Chondrocyte (in vitro differentiated cells): ENCODE results near the gene SLF2. TPM values are rescaled to one million over a fixed set of nuclear protein-coding genes. Genes with fewer than 3 reads are reported as not detected.
A peak's percentile ranks its signal among the peaks of the same experiment; 100 is the strongest.

Experiments used
- DNase-seq: peaks from one replicate; pipeline ENCODE4 v3.0.0; 2021; ENCODE audit warnings: mixed read lengths, low spot score
- H3K27ac Mint-ChIP-seq: one replicate; pipeline ENCODE4 v1.8.0; 2021; ENCODE audit warnings: mild to moderate bottlenecking, moderate library complexity, mixed read lengths; ENCODE audit not compliant: unreplicated experiment
- H3K27me3 Mint-ChIP-seq: 2 replicates; pipeline ENCODE4 v1.8.0; 2021; ENCODE audit warnings: low read depth, mixed read lengths
- H3K36me3 Mint-ChIP-seq: 2 replicates; pipeline ENCODE4 v1.8.0; 2021; ENCODE audit warnings: low read depth, mixed read lengths
- H3K4me1 Mint-ChIP-seq: 2 replicates; pipeline ENCODE4 v1.8.0; 2021; ENCODE audit warnings: low read depth, mild to moderate bottlenecking, mixed read lengths
- H3K4me3 Mint-ChIP-seq: one replicate; pipeline ENCODE4 v1.8.0; 2021; ENCODE audit warnings: mild to moderate bottlenecking, moderate library complexity, mixed read lengths; ENCODE audit not compliant: unreplicated experiment
- H3K9me3 Mint-ChIP-seq: 2 replicates; pipeline ENCODE4 v1.8.0; 2021; ENCODE audit warnings: low read depth, mixed read lengths
- CTCF ChIP-seq: fragments of 200-600 bp; sonication (generic); IDR thresholded peaks from 2 replicates; pipeline ENCODE4 v1.5.0; 2021; ENCODE audit warnings: antibody characterized with exemption, mild to moderate bottlenecking, moderate library complexity
- total RNA-seq: library from RNA; stranded (reverse); gene quantifications from 3 replicates; pipeline ENCODE4 v1.2.1, GENCODE V29; 2021

Gene SLF2
- total RNA-seq, 1 donor from 2014 or later: 20.6 TPM

GRCh38 chr10:101010329-101010728 lies 97.6 kb downstream of the SLF2 start:
- TF ChIP-seq CTCF: no peak
- Mint-ChIP-seq H3K27ac (no peak overlapping the region), H3K36me3 (peaks cover 4% of the 10 kb centered on the region)

GRCh38 chr10:101011517-101012423 lies 99.0 kb downstream of the SLF2 start:
- peak; percentile 63 for TF ChIP-seq CTCF
- H3K27ac Mint-ChIP-seq: peak overlapping the region; percentile 92
- H3K36me3 Mint-ChIP-seq: no peaks in the 10 kb centered on the region
- H3K27me3 Mint-ChIP-seq: peaks cover 4% of the 10 kb centered on the region
- DNase-seq: peak; percentile 88
- H3K4me1 Mint-ChIP-seq: peaks cover 36% of the 10 kb centered on the region
- no peak overlapping the region for H3K4me3 Mint-ChIP-seq
- no peaks in the 10 kb centered on the region for H3K9me3 Mint-ChIP-seq

More at GRCh38 chr10:101010329-101010728, 97.6 kb downstream of the SLF2 start:
- DNase-seq: peak; percentile 84
- H3K4me1 Mint-ChIP-seq: peaks cover 35% of the 10 kb centered on the region
- no peaks in the 10 kb centered on the region for H3K9me3 Mint-ChIP-seq
- H3K27me3 Mint-ChIP-seq: no peaks in the 10 kb centered on the region
- H3K4me3 Mint-ChIP-seq: no peak overlapping the region

GRCh38 chr10:101012525-101013364 lies 100.0 kb downstream of the SLF2 start:
- Mint-ChIP-seq H3K27ac (peak overlapping the region; percentile 92), H3K9me3 (no peaks in the 10 kb centered on the region), H3K4me3 (no peak overlapping the region), H3K36me3 (no peaks in the 10 kb centered on the region), H3K4me1 (peaks cover 36% of the 10 kb centered on the region), H3K27me3 (peaks cover 5% of the 10 kb centered on the region)
- peak; percentile 94 for DNase-seq
- TF ChIP-seq CTCF: peak; percentile 99

- Mint-ChIP-seq H3K4me1 (peaks cover 32% of the 10 kb centered on the region), H3K36me3 (no peaks in the 10 kb centered on the region), H3K4me3 (no peak overlapping the region), H3K27me3 (peaks cover 5% of the 10 kb centered on the region), H3K27ac (peak overlapping the region; percentile 92), H3K9me3 (no peaks in the 10 kb centered on the region)
- no peak for TF ChIP-seq CTCF
- DNase-seq: no peak
Measured at GRCh38 chr10:101013365-101013825, 100.6 kb downstream of the SLF2 start.
